ENCODE data around the gene SNTG2. TPM values are rescaled to one million over a fixed set of nuclear protein-coding genes. Genes with fewer than 3 reads are reported as not detected.

Gene SNTG2
- total and polyA plus RNA-seq, 2 donors (not counting 3 experiments of a cell fraction or from before 2014, with no cell fraction given), result not detected

DNA sequence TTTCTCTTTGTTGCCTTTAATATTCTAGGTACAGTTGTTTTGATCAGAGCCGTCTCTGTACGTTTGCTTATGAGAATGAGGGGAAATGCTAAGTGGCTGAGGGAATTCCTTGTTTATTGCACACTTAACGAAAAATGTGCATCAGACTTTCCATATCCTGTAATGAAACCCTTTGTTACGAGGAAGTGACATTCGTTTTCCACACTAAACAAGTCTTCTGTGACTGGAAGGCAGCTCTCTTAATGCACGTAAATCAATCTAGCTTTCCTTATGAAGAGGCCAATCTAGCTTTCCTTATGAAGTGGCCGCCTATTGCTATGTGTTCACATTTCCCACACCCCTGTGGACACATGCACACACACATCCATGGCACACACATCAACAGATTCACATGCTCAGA lies 186.2 kb downstream of the SNTG2 start:
- TF ChIP-seq, protein P1, sequence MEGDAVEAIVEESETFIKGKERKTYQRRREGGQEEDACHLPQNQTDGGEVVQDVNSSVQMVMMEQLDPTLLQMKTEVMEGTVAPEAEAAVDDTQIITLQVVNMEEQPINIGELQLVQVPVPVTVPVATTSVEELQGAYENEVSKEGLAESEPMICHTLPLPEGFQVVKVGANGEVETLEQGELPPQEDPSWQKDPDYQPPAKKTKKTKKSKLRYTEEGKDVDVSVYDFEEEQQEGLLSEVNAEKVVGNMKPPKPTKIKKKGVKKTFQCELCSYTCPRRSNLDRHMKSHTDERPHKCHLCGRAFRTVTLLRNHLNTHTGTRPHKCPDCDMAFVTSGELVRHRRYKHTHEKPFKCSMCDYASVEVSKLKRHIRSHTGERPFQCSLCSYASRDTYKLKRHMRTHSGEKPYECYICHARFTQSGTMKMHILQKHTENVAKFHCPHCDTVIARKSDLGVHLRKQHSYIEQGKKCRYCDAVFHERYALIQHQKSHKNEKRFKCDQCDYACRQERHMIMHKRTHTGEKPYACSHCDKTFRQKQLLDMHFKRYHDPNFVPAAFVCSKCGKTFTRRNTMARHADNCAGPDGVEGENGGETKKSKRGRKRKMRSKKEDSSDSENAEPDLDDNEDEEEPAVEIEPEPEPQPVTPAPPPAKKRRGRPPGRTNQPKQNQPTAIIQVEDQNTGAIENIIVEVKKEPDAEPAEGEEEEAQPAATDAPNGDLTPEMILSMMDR (IDR thresholded peaks at IDR 0.05; ENCODE audit: extremely low read depth in 1 of 2, insufficient read depth in 1 of 2, low read depth in 1 of 2, low read length in 2 of 2), result no peak
- TF ChIP-seq EZH2 (IDR thresholded peaks at IDR 0.05; ENCODE audit: borderline replicate concordance, low read depth, low read length, severe bottlenecking) (no peak), POLR2AphosphoS5 (IDR thresholded peaks at IDR 0.05; ENCODE audit: insufficient read depth, low read depth, low read length) (no peak)
- H3K9ac ChIP-seq (replicated peaks; ENCODE audit: extremely low read depth, insufficient read depth, low read length), result no peak overlapping the region
- no peak overlapping the region for H2AFZ ChIP-seq (ENCODE audit: low read depth, low read length)
- H3K27me3 ChIP-seq (ENCODE audit: control insufficient read depth in 2 of 2, insufficient read depth in 2 of 2, low read length in 2 of 2), result no peaks in the 10 kb centered on the region
- no peaks in the 10 kb centered on the region for H3K9me1 ChIP-seq (replicated peaks; ENCODE audit: control insufficient read depth, extremely low read depth, insufficient read depth, low read length)
- ChIA-PET POLR2A (no interaction called here), CTCF (no interaction called here)
- no TSS peak for BruUV-seq (replicated peaks)
- H3K9me3 ChIP-seq (replicated peaks; ENCODE audit: control insufficient read depth, insufficient read depth, low read length), result peaks cover 7% of the 10 kb centered on the region
- FAIRE-seq (no peak), DNase-seq (ENCODE audit: low read depth, low spot score) (no peak)
- no peak overlapping the region for H3K27ac ChIP-seq (ENCODE audit: insufficient read depth, low read depth, low read length)
- intact Hi-C loops (cut with micrococcal nuclease), result no loop called here
- H3K36me3 ChIP-seq (ENCODE audit: control insufficient read depth in 2 of 2, extremely low read depth in 1 of 2, insufficient read depth in 2 of 2, low read length in 2 of 2), result no peaks in the 10 kb centered on the region
- no peaks in the 10 kb centered on the region for H3K79me2 ChIP-seq (ENCODE audit: control insufficient read depth, insufficient read depth, low read length)
- no peaks in the 10 kb centered on the region for H3K4me1 ChIP-seq (ENCODE audit: control insufficient read depth, extremely low read depth, insufficient read depth, low read length)
- no peaks in the 10 kb centered on the region for H4K20me1 ChIP-seq (replicated peaks; ENCODE audit: control insufficient read depth, extremely low read depth, insufficient read depth, low read length)
- no peak overlapping the region for H3K4me2 ChIP-seq (ENCODE audit: insufficient read depth, low read length)
- H3K4me3 ChIP-seq (replicated peaks in 1 of 3; ENCODE audit: insufficient read depth in 1 of 3, low read depth in 1 of 3, low read length in 3 of 3), result no peak overlapping the region
- dilution Hi-C loops (cut with MboI; ENCODE audit: extremely low pct_ligation_motif_present, low sequenced_read_pairs), result no loop called here

DNA sequence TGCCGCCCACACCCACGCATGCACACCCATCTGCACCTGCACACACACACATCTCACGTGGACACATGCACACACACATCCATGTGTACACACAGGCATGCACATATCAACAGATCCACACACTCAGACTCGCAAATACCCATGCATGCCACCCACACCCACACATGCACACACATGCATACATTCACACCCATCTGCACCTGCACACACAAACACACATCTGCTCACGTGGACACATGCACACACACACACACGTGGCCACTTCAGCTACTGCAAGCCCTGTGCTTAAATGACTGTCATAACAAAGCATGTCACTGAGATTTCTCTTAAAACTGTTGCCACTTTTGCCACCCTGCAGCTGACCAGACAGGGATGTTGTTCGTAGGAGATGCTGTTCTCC lies 186.6 kb downstream of the SNTG2 start:
- BruUV-seq (replicated peaks), result no TSS peak
- ChIA-PET CTCF (no interaction called here), POLR2A (no interaction called here)
- DNase-seq (ENCODE audit: low read depth, low spot score), result no peak
- H3K36me3 ChIP-seq (ENCODE audit: control insufficient read depth in 2 of 2, extremely low read depth in 1 of 2, insufficient read depth in 2 of 2, low read length in 2 of 2), result no peaks in the 10 kb centered on the region
- FAIRE-seq, result no peak
- H3K27ac ChIP-seq (ENCODE audit: insufficient read depth, low read depth, low read length), result no peak overlapping the region
- peaks cover 9% of the 10 kb centered on the region for H3K9me3 ChIP-seq (replicated peaks; ENCODE audit: control insufficient read depth, insufficient read depth, low read length)
- dilution Hi-C loops (cut with MboI; ENCODE audit: extremely low pct_ligation_motif_present, low sequenced_read_pairs) (no loop called here), intact Hi-C loops (cut with micrococcal nuclease) (no loop called here)
- no peak overlapping the region for H3K4me2 ChIP-seq (ENCODE audit: insufficient read depth, low read length)
- H3K27me3 ChIP-seq (ENCODE audit: control insufficient read depth in 2 of 2, insufficient read depth in 2 of 2, low read length in 2 of 2), result no peaks in the 10 kb centered on the region
- H3K4me1 ChIP-seq (ENCODE audit: control insufficient read depth, extremely low read depth, insufficient read depth, low read length), result no peaks in the 10 kb centered on the region
- no peak for TF ChIP-seq GATA2 (IDR thresholded peaks at IDR 0.05; ENCODE audit: insufficient read depth, insufficient read length, low read depth, low read length)
- TF ChIP-seq, protein P1 (IDR thresholded peaks at IDR 0.05; ENCODE audit: extremely low read depth in 1 of 2, insufficient read depth in 1 of 2, low read depth in 1 of 2, low read length in 2 of 2), result no peak
- no peak for TF ChIP-seq JUN (IDR thresholded peaks at IDR 0.05; ENCODE audit: borderline replicate concordance, insufficient read depth, insufficient read length, low read depth)
- TF ChIP-seq MYC (IDR thresholded peaks at IDR 0.05; ENCODE audit: low read depth, low read length), result no peak
- TF ChIP-seq POLR2A (IDR thresholded peaks at IDR 0.05; ENCODE audit: low read depth, low read length), result no peak
- TF ChIP-seq POLR2AphosphoS5 (IDR thresholded peaks at IDR 0.05; ENCODE audit: insufficient read depth, low read depth, low read length), result no peak
- TF ChIP-seq, protein P2, sequence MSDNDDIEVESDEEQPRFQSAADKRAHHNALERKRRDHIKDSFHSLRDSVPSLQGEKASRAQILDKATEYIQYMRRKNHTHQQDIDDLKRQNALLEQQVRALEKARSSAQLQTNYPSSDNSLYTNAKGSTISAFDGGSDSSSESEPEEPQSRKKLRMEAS (IDR thresholded peaks at IDR 0.05; ENCODE audit: insufficient read depth, insufficient read length), result no peak
- no peak for TF ChIP-seq FOS (IDR thresholded peaks at IDR 0.05; ENCODE audit: borderline replicate concordance, insufficient read depth, low read length)
- no peak for TF ChIP-seq EZH2 (IDR thresholded peaks at IDR 0.05; ENCODE audit: borderline replicate concordance, low read depth, low read length, severe bottlenecking)
- H2AFZ ChIP-seq (ENCODE audit: low read depth, low read length), result no peak overlapping the region
- H3K4me3 ChIP-seq (replicated peaks in 1 of 3; ENCODE audit: insufficient read depth in 1 of 3, low read depth in 1 of 3, low read length in 3 of 3), result no peak overlapping the region
- no peaks in the 10 kb centered on the region for H4K20me1 ChIP-seq (replicated peaks; ENCODE audit: control insufficient read depth, extremely low read depth, insufficient read depth, low read length)
- H3K9ac ChIP-seq (replicated peaks; ENCODE audit: extremely low read depth, insufficient read depth, low read length), result no peak overlapping the region
- no peaks in the 10 kb centered on the region for H3K9me1 ChIP-seq (replicated peaks; ENCODE audit: control insufficient read depth, extremely low read depth, insufficient read depth, low read length)
- no peaks in the 10 kb centered on the region for H3K79me2 ChIP-seq (ENCODE audit: control insufficient read depth, insufficient read depth, low read length)
